ENCODE results near the gene KLHL3.

Gene KLHL3

DNA sequence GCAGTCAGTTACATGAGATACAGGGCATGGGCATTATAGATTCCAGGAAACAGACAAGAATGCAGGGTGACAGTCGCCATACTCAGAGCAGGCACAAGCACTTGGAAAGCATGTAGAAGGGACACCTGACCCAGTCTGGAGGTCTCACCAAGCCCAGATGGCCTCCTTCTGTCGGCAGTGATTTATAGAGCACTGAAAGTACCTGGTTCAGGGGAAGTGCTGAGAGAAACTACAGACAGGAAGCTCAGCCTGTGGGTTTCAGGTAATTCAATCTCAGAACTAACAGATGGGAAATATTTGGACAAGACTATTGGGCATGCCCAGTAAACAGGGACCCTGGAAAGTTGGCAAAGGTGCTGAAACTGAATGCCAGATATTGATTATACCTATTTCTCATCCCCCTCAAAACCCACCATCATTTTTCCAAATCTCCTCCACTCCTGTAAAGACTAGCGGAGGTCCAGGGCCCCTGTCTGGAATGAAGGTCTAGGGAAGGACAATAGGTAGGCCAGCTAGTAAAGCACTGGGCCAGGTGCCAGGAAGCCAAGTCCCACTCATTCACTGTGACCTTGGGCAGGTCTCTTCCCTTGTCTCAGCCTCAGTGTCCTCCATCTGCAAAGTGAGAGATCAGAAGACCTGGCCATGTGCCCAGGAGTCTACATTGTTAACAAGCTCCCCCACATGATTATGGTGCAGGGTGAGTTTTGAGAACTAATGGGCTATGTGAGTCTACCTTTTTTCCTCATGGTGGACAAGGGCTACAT lies 26.9 kb downstream of the KLHL3 start:
- no peak for DNase-seq (ENCODE audit: low spot score)

GRCh38 chr5:137708062-137708461 lies 27.8 kb downstream of the KLHL3 start:
- DNase-seq (ENCODE audit: low spot score) = no peak

DNA sequence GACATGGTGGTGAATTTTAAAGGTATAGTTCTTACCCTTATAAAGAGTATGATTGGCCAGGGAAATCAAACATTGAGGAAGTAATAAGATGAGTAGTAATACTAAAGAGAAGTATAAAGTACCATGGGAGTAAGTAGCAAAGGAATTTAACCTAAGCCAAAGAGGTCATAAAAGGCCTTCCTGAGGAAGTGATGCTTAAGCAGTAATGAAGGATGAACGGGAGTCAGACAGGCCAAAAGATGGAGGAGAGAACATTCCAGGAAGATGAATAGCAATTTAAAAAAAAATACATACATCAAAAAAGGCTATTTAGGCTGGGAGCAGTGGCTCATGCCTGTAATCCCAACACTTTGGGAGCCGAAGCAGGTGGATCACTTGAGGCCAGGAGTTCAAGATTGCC lies 29.0 kb downstream of the KLHL3 start:
- DNase-seq (ENCODE audit: low spot score) = no peak

DNA sequence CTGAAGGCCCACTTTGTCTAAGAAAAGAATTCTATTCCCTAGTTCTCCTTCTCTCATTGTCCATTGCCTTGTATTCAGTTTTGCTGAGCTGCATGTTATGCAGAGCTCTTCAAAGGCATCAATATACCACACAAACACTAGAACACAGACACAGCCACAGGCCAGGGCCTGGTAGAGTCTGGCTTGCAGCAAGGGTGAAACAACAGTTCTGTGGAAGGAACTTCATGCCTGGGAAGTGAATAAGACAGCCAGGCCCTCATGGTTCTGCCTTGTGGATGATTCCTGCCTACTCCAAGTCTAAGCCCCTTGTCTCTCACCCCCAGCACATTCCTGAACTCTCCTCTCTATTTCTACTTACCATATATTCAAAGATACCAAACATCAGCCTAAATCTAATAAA lies 30.8 kb downstream of the KLHL3 start:
- no peak for DNase-seq (ENCODE audit: low spot score)

- no peak for DNase-seq (ENCODE audit: low spot score)
Measured at GRCh38 chr5:137703565-137703964, 32.3 kb downstream of the KLHL3 start.

DNA sequence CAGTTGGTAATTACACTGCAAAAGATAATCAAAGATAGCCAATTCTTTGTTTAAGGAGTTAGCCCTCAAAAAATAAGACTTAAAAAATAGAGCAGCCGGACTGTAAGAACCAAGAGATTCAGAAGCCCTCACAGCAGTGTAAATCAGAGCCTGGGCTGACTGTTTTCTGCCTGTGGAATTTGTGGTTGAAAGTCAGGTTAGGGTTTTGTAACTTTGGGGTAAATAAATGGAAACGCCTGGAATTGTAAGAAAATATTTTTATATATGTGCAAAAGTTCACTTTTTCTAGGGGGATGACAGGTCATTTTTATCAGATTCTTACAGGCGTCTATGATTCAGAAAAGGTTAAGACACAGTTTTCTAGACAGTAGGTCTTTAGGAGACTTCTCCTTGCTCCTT lies 35.6 kb downstream of the KLHL3 start:
- DNase-seq (ENCODE audit: low spot score) = no peak

GRCh38 chr5:137699336-137700281 lies 36.3 kb downstream of the KLHL3 start:
- DNase-seq (ENCODE audit: low spot score) = no peak

- DNase-seq (ENCODE audit: low spot score) = no peak
Measured at GRCh38 chr5:137696481-137696880, 39.4 kb downstream of the KLHL3 start.

- DNase-seq (ENCODE audit: low spot score) = no peak
Measured at GRCh38 chr5:137695651-137696428, 40.0 kb downstream of the KLHL3 start.

DNA sequence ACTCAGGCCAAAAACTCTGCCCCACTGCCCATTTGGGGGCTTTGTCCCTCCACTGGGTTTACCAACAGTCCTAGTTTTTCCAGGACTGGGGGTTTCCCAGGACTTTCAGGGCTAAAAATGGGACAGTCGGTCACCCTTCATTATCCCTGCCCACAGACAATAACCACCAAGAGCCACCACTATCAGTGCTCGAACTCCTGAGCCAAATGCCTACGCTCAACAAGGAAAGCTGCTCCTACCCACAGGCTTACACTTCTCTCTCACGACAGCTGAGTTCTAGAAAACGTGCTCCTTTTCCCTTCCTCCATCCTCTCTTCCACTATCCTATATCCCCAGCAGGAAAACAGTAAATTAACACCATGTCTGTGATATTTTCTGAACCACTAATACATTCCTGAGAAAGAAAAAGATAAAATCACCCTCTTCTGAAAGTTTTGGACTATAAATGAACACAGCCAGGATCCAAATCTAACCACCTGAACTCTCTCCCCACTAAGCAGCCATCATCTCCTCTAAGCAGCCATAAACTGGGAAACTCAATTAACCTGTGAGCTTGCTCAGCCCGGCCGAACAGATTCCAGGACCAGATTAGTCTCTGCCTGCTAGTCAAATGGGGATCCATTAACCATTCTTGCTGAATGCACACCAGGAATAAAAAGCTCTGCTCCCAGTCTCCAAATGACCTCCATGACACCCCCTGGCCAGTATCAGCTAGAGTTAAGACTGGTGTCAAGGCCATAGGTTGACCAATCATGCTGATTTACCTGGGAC lies 41.8 kb downstream of the KLHL3 start:
- no peak for DNase-seq (ENCODE audit: low spot score)

GRCh38 chr5:137693307-137693950 lies 42.5 kb downstream of the KLHL3 start:
- DNase-seq (ENCODE audit: low spot score) = no peak

- DNase-seq (ENCODE audit: low spot score) = no peak
Measured at GRCh38 chr5:137689306-137689705, 46.6 kb downstream of the KLHL3 start.

GRCh38 chr5:137688210-137688840 lies 47.6 kb downstream of the KLHL3 start:
- no peak for DNase-seq (ENCODE audit: low spot score)

DNA sequence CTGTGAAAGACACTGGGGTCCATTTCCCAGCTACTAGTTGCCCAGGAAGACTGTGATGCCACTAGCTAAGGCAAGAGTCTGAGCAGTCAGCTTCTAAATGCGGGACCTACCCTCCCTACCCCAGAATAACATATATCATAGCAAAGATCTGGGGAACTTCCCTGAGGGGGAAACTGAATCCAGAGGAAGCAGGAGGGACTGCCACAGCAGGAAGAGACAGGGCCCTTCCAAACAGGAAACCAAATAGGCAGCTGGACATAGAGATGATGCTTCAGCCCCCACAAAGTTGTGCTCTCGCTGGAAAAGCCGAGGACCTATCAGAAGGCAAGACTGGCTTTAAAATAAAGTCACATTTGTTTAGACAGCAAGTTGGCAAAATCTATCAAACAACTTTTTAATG lies 51.1 kb downstream of the KLHL3 start:
- no peak for DNase-seq (ENCODE audit: low spot score)

DNA sequence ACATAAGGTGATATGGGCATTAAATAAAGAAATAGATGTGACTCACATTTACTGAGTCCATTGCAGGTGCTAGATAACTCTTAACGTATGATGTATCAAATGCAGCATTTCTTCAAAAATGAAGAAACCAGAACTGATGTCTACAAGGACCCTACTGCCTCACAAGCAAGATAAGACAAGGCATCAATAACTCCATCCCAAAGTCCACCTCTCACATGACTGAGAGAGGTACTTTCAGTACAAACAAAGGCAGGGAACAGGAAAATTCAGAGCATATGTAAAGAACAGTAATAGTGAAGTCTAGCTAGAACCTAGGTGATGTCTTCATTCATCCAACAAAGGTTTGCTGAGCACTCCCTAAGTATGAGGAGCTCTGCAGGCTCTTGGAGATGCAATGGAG lies 54.7 kb downstream of the KLHL3 start:
- DNase-seq (ENCODE audit: low spot score) = no peak

DNA sequence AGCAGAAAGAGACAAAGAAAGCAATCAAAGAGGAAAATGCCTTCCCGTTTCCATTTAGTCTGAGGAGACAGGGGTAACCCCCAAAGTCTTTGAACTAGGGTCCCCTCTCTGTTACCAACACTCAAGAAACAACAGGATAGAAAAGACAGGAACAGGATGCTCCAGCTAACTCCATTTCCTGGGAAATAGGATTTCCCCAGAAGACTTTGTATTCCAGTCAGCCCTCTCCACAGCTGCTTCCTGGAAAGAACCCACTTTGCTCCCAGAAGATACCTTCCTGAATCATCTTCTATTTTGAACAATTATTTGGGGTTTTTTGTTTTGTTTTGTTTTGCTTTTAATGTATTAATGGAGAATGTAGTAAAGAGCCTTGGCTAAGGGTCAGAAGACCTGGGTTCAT lies 56.0 kb downstream of the KLHL3 start:
- DNase-seq (ENCODE audit: low spot score) = no peak

DNA sequence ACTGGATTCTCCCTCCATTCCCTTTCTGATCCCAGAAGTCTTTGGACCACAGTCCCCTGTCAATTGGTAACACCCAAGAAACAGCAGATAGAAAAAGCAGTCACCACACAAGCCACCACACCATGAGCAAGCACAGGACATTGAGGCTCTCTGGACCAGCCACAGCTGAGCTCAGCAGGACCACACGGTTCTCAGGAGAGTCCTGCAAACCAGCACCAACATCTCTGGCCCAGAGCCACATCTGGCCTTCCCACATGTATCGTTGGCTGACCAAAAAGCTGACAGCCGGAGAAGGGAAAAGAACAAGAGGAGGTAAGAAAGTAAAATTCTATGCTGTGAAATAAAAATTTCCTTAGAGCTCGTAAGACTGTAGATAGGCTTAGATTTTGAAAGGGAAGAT lies 56.7 kb downstream of the KLHL3 start:
- no peak for DNase-seq (ENCODE audit: low spot score)

DNA sequence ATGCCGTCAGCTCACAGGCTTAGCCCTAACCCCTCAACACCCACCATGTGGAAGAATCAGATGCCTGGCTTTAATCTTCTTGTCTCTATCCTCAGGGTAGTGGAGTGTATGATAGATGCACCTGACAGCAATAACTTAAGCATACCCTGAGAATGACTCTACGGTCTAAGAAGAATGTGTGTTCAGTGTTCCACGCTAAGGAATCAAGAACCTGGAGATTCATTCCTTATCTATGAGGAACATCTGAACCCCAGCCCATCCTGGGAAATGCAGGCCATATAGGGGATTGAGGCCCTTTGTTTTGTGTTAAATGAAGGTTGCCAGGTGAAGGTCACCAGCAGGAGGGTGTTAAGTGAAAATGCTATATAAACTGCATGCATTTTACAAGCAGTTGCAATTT lies 63.0 kb downstream of the KLHL3 start:
- DNase-seq (ENCODE audit: low spot score) = no peak

- no peak for DNase-seq (ENCODE audit: low spot score)
Measured at GRCh38 chr5:137672001-137672400, 63.9 kb downstream of the KLHL3 start.

DNA sequence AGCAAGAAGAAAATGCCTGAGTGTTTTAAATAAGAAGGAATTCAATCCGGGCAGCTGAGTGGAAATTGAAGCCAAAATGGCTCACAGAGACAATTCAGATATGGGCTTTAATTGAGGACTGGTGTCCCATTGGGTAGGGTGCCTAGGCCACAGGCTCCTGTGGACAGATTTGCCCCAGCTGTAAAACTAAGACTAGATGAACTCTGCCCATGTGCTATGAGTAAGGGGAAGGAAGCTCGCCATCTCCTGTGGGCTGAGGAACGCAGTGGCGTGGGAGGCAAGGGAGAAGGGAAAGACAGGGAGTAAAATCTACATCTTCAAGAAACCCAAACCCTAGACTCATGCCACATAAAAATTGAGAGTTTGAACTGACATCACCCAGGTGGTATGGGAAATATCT lies 66.1 kb downstream of the KLHL3 start:
- DNase-seq (ENCODE audit: low spot score) = no peak

- no peak for DNase-seq (ENCODE audit: low spot score)
Measured at GRCh38 chr5:137668637-137669036, 67.3 kb downstream of the KLHL3 start.

All from RKO (cell line).